ENCODE data around the gene SETD1A. TPM values are rescaled to one million over a fixed set of nuclear protein-coding genes. Genes with fewer than 3 reads are reported as not detected.

SETD1A gene
- total and polyA plus RNA-seq, 9 of the 15 experiments (the other 6 are each of a cell fraction or from before 2014, with no cell fraction given), result 0.08 to 36.0 (median 4.2) TPM

GRCh38 chr16:30934827-30935557, 22.6 kb upstream of the SETD1A start (continued):
- TF ChIP-seq ZNF277 (CRISPR knock-in tag; IDR thresholded peaks at IDR 0.05; ENCODE audit: borderline replicate concordance) (no peak), HNRNPUL1 (IDR thresholded peaks at IDR 0.05; ENCODE audit: low read length) (no peak), CBX2 (IDR thresholded peaks at IDR 0.05; ENCODE audit: insufficient read depth, low read length, poor library complexity, severe bottlenecking) (no peak), ZBTB2 (IDR thresholded peaks at IDR 0.05) (no peak), POLR2A (conservative IDR thresholded peaks at IDR 0.05) (0 out of 2 replicates have a peak, but pooled peaks have one; percentile 29), TRIM28 (IDR thresholded peaks at IDR 0.05) (no peak), RBM17 (IDR thresholded peaks at IDR 0.05; ENCODE audit: borderline replicate concordance, low read depth, low read length) (no peak), ELF2 (CRISPR knock-in tag; IDR thresholded peaks at IDR 0.05) (no peak), DEAF1 (CRISPR knock-in tag; IDR thresholded peaks at IDR 0.05) (0 out of 2 replicates have a peak, but pooled peaks have one; percentile 9), ZBTB33 (CRISPR knock-in tag; IDR thresholded peaks at IDR 0.05) (peak; percentile 97), RBM39 (optimal IDR thresholded peaks at IDR 0.05; ENCODE audit: low read depth, low read length) (no peak), PREB (CRISPR knock-in tag; IDR thresholded peaks at IDR 0.05) (0 out of 2 replicates have a peak, but pooled peaks have one; percentile 66), ZNF717 (CRISPR knock-in tag; IDR thresholded peaks at IDR 0.05) (no peak), SLC30A9 (CRISPR knock-in tag; IDR thresholded peaks at IDR 0.05) (no peak), TEAD1 (CRISPR knock-in tag; IDR thresholded peaks at IDR 0.05) (peak in 1 of 2 experiments; percentile 37; a peak in 1 of 4 replicates), NCOA4 (IDR thresholded peaks at IDR 0.05; ENCODE audit: partially characterized antibody) (no peak), NFIC (IDR thresholded peaks at IDR 0.05) (no peak), TFAP4 (CRISPR knock-in tag; IDR thresholded peaks at IDR 0.05; ENCODE audit: borderline replicate concordance) (0 out of 2 replicates have a peak, but pooled peaks have one; percentile 21)
